Measurements from ENCODE around the gene KCNK3. TPM values are rescaled to one million over a fixed set of nuclear protein-coding genes. Genes with fewer than 3 reads are reported as not detected.

KCNK3 gene
- total and polyA plus RNA-seq, 10 of the 15 experiments (the other 5 are each of a cell fraction or from before 2014, with no cell fraction given) = 0.13 TPM; not detected in 9

DNA sequence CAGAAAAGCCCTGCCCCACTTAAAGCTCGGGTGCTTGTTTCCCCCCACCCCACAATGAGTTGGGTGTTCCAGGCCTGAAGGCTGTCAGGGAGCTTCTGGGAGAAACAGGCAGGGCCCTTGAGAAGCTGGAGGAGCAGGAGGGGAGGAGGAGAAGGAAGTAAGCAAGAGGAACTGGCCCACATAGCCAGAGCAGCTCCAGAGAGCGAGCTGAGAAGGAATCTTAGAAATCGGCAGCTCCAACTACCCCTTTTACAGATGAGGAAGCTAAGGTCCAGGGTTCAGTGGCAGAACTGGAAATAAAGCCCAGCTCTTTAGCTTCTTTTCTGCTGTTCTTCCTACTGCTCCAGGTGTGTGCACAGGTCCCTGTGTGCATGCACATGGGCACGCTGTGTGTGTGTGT lies 12.7 kb upstream of the KCNK3 start (continued):
- TF ChIP-seq, protein P1, sequence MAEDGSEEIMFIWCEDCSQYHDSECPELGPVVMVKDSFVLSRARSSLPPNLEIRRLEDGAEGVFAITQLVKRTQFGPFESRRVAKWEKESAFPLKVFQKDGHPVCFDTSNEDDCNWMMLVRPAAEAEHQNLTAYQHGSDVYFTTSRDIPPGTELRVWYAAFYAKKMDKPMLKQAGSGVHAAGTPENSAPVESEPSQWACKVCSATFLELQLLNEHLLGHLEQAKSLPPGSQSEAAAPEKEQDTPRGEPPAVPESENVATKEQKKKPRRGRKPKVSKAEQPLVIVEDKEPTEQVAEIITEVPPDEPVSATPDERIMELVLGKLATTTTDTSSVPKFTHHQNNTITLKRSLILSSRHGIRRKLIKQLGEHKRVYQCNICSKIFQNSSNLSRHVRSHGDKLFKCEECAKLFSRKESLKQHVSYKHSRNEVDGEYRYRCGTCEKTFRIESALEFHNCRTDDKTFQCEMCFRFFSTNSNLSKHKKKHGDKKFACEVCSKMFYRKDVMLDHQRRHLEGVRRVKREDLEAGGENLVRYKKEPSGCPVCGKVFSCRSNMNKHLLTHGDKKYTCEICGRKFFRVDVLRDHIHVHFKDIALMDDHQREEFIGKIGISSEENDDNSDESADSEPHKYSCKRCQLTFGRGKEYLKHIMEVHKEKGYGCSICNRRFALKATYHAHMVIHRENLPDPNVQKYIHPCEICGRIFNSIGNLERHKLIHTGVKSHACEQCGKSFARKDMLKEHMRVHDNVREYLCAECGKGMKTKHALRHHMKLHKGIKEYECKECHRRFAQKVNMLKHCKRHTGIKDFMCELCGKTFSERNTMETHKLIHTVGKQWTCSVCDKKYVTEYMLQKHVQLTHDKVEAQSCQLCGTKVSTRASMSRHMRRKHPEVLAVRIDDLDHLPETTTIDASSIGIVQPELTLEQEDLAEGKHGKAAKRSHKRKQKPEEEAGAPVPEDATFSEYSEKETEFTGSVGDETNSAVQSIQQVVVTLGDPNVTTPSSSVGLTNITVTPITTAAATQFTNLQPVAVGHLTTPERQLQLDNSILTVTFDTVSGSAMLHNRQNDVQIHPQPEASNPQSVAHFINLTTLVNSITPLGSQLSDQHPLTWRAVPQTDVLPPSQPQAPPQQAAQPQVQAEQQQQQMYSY (CRISPR knock-in tag; IDR thresholded peaks at IDR 0.05) = no peak
- TF ChIP-seq ASH2L (IDR thresholded peaks at IDR 0.05; ENCODE audit: borderline replicate concordance, low read depth) = no peak
- TF ChIP-seq PAX8 (IDR thresholded peaks at IDR 0.05) = no peak

DNA sequence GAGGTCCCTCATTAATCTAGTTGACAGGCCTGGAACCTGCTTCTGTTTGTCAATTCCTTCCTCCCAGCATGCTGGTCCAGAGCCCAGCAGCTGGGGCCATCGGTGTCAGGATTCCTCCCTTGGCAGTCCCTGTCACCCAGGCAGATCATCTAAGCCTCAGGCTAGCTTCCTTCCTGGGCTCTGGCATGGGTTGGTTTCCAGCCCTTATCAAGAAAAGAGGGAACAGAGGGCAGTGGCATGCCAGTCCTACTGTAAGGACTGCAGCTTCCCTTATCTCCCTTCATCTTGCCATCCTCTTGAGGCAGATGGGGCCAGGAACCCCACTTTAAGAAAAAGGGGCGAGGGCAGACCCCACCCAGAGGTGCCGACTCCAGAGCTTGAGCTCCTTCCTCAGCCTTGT lies 10.9 kb upstream of the KCNK3 start:
- no peaks in the 10 kb centered on the region for H3K4me1 ChIP-seq (ENCODE audit: control insufficient read depth, insufficient read depth, low read length)
- no peak overlapping the region for H3K9ac ChIP-seq (ENCODE audit: control insufficient read depth, insufficient read depth, low read length)
- H3K4me3 ChIP-seq = no peak overlapping the region
- H3K79me2 ChIP-seq (ENCODE audit: control insufficient read depth, insufficient read depth, low read length) = no peaks in the 10 kb centered on the region
- RAD21 ChIA-PET (ENCODE audit: unreplicated experiment) = no interaction called here
- 2% methylated on average over 3 of the region's 3 CpGs for WGBS (ENCODE audit: insufficient coverage, insufficient replicate concordance, low lambda C conversion rate, missing lambda C conversion rate)
- no peak overlapping the region for H3K4me2 ChIP-seq (ENCODE audit: control insufficient read depth, insufficient read depth)
- H2AFZ ChIP-seq (ENCODE audit: control insufficient read depth, low read depth, low read length) = no peak overlapping the region
- H3K36me3 ChIP-seq (ENCODE audit: control insufficient read depth in 2 of 2, insufficient read depth in 2 of 2, low read length in 1 of 2) = no peaks in the 10 kb centered on the region
- no peak for DNase-seq (ENCODE audit: low read depth, low spot score)
- TF ChIP-seq GABPA (IDR thresholded peaks at IDR 0.05; ENCODE audit: low read depth) = no peak
- no peak for TF ChIP-seq EP300 (IDR thresholded peaks at IDR 0.05; ENCODE audit: borderline replicate concordance in 1 of 2, control insufficient read depth in 1 of 2, low read depth in 2 of 2, low read length in 2 of 2)
- TF ChIP-seq SMAD1 (IDR thresholded peaks at IDR 0.05; ENCODE audit: low read depth, partially characterized antibody) = no peak
- no TSS peak for BruUV-seq (replicated peaks)
- CTCF ChIA-PET = interaction anchor here (1.1 to 1.2 kb wide), 2 partner anchors 14 to 18 kb away, joined by 3 to 4 read pairs; no protein-coding TSS in a partner anchor
- no peak for FAIRE-seq
- ATAC-seq = no peak
- in situ Hi-C loops (cut with MboI) = no loop called here
- peaks cover 5% of the 10 kb centered on the region in 2 experiments; a peak in 3 of 4 replicates for H3K27me3 ChIP-seq (replicated peaks in 1 of 2; ENCODE audit: control insufficient read depth in 2 of 2, insufficient read depth in 2 of 2, low read length in 1 of 2)
- H3K27ac ChIP-seq (ENCODE audit: control insufficient read depth, insufficient read depth) = no peak overlapping the region
- SMC1A ChIA-PET (ENCODE audit: uncharacterized antibody, unreplicated experiment) = no interaction called here
- intact Hi-C loops (cut with micrococcal nuclease; ENCODE audit: unreplicated experiment) = no loop called here
- POLR2A ChIA-PET = no interaction called here
- H4K20me1 ChIP-seq (ENCODE audit: control insufficient read depth, insufficient read depth) = no peaks in the 10 kb centered on the region
- no peaks in the 10 kb centered on the region; the same call in 2 of the 3 replicates for H3K9me3 ChIP-seq (replicated peaks; ENCODE audit: control insufficient read depth, insufficient read depth, low read length)
